ENCODE data around the gene RGR. TPM values are rescaled to one million over a fixed set of nuclear protein-coding genes. Genes with fewer than 3 reads are reported as not detected.

The RGR gene
- total RNA-seq, 4 donors from 2014 or later, result 1.1 to 2.6 TPM; not detected in 2

DNA sequence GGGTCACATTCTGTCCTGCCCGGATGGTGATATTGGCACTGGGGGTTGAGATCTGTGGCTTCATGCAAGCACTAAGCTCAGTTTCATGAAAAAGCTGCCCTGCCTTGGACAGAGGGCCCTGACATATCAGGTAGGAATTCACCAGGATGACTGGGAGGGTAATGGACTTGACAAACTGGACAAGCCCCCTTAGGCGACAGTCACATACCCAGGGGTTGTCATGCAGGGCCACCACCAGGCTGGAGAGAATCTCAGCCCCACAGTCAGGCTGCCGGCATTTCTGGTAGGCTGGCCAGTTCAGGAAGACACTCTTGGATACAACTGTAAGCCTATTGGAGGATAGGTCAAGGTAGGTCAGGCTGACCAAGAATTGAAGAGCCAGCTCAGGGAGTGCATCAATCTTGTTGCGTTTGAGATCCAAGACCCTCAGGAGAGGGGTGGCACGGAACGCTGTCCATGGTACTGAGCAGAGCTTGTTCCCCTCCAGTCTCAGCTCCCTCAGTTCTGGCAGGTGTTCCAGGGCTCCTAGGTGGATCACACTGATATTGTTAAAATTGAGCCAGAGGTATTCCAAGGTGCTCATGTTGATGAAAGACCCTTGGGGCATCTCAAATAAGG is 20.3 kb upstream of the RGR start:
- Histone ChIP-seq H3K27me3 (peaks cover 38% of the 10 kb centered on the region), H3K4me3 (no peak overlapping the region), H3K36me3 (no peaks in the 10 kb centered on the region), H3K4me1 (no peaks in the 10 kb centered on the region), H3K9me3 (no peaks in the 10 kb centered on the region), H3K27ac (no peak overlapping the region)
- ATAC-seq, result no peak
- no peak for TF ChIP-seq EP300 (IDR thresholded peaks at IDR 0.05)
- no peak for TF ChIP-seq POLR2A (IDR thresholded peaks at IDR 0.05)
- TF ChIP-seq, protein P1, sequence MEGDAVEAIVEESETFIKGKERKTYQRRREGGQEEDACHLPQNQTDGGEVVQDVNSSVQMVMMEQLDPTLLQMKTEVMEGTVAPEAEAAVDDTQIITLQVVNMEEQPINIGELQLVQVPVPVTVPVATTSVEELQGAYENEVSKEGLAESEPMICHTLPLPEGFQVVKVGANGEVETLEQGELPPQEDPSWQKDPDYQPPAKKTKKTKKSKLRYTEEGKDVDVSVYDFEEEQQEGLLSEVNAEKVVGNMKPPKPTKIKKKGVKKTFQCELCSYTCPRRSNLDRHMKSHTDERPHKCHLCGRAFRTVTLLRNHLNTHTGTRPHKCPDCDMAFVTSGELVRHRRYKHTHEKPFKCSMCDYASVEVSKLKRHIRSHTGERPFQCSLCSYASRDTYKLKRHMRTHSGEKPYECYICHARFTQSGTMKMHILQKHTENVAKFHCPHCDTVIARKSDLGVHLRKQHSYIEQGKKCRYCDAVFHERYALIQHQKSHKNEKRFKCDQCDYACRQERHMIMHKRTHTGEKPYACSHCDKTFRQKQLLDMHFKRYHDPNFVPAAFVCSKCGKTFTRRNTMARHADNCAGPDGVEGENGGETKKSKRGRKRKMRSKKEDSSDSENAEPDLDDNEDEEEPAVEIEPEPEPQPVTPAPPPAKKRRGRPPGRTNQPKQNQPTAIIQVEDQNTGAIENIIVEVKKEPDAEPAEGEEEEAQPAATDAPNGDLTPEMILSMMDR (IDR thresholded peaks at IDR 0.05), result no peak
- no peak for TF ChIP-seq POLR2AphosphoS5 (IDR thresholded peaks at IDR 0.05)
- 60 to 100% methylated on average over 1 of the region's 6 CpGs for WGBS, 2 donors (ENCODE audit: low coverage in 1 of 2)

DNA sequence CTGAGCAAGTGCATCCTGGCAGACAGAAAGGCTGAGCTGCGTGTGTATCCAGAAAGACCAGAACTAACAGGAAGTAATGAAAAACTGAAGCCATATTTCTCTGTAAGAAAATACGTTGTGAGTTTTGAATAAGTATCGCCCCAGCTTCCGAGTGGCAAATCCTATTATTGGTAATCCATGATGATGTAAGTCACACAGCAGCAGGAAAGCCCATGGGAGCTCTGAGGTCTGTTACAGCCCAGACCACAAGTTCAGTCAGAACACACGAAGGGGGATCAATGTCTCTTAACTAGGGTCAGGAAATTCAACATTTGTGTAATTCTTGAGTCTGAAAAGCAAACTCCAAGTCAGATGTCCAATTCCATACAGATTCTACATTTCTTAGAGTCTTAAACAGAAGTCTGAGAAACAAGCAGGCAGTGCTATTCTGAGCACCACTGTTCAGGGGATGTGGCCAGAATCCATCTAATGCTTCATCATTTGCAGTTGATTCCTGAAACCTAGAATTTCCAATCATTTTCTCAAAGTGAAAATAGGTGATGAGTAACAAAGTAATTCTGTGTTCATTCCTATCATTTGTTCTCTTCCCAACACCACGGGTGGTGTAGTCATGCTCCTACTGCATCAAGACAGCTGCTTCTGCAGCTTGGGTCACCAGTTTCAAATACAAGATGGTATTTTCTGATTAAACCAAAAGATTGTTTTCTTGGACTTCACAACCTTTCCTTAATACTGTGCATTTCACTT is 19.3 kb upstream of the RGR start, which contains the start of gene LRIT2:
LRIT2 (minus strand) TSS at position 118 of the 747 bp plus-strand sequence; CDS start at position 94, 24 bp downstream.
- no peak within 1 kb of the TSS for H3K4me3 ChIP-seq
- H3K36me3 ChIP-seq, result no peaks in the 10 kb centered on the region
- ATAC-seq, result no peak
- no peak within 1 kb of the TSS for H3K27ac ChIP-seq
- peaks cover 37% of the 10 kb centered on the region for H3K27me3 ChIP-seq
- H3K9me3 ChIP-seq, result no peaks in the 10 kb centered on the region
- H3K4me1 ChIP-seq, result no peaks in the 10 kb centered on the region
- 65 to 72% methylated on average over 5 of the region's 6 CpGs for WGBS, 2 donors (ENCODE audit: low coverage in 1 of 2)
- TF ChIP-seq, protein P1 (IDR thresholded peaks at IDR 0.05), result no peak
- TF ChIP-seq POLR2AphosphoS5 (IDR thresholded peaks at IDR 0.05) (no peak), POLR2A (IDR thresholded peaks at IDR 0.05) (no peak), EP300 (IDR thresholded peaks at IDR 0.05) (no peak)

DNA sequence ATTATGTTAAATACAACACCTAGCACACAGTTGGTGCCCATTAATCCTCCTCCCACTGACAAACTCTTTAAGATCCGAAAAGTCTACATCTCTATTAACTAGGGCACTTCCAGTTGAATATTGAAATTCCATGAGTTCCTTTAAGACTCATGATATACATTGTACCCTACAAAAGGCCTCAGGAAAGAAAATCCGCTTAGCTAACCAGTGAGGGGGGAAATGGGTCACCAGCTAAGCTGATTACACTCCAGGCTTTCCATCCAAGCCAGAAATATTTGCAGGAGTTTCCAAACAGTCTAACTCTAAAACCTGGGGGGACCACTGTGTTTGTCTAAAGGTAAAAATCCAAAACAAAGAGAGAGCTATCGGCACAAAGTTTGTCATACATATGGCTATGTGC is 18.2 kb upstream of the RGR start:
- H3K4me1 ChIP-seq, result no peaks in the 10 kb centered on the region
- H3K27ac ChIP-seq, result no peak overlapping the region
- ATAC-seq, result no peak
- H3K9me3 ChIP-seq, result no peaks in the 10 kb centered on the region
- H3K36me3 ChIP-seq, result no peaks in the 10 kb centered on the region
- no peak overlapping the region for H3K4me3 ChIP-seq
- peaks cover 37% of the 10 kb centered on the region for H3K27me3 ChIP-seq
- TF ChIP-seq POLR2A (IDR thresholded peaks at IDR 0.05) (no peak), POLR2AphosphoS5 (IDR thresholded peaks at IDR 0.05) (no peak), EP300 (IDR thresholded peaks at IDR 0.05) (no peak)
- TF ChIP-seq, protein P1 (IDR thresholded peaks at IDR 0.05), result no peak
- 71 to 80% methylated on average over 2 to 3 of the region's 3 CpGs for WGBS, 2 donors (ENCODE audit: low coverage in 1 of 2)

DNA sequence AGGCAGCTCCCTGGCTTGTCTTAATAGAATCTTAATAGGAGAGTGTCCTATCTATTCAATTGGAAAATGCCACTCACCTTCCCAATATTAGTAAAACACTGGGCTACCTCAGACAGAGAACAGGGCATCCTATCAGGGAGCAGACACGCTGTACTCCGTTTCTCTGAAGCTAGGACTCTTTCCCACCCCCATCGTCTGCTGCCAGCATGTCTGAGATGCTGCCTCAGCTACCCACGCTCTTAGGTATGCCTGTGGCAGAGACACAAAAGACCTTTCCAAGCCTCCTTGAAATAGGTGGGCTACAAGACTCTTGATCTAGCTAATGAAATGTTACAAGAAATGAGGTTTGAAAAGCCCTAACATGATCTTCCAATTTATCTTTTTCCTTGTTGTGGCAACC is 17.0 kb upstream of the RGR start:
- WGBS, 2 donors (ENCODE audit: low coverage in 1 of 2), result 50 to 81% methylated on average over 3 of the region's 4 CpGs
- TF ChIP-seq, protein P1 (IDR thresholded peaks at IDR 0.05), result no peak
- TF ChIP-seq POLR2A (IDR thresholded peaks at IDR 0.05) (no peak), EP300 (IDR thresholded peaks at IDR 0.05) (no peak), POLR2AphosphoS5 (IDR thresholded peaks at IDR 0.05) (no peak)
- H3K9me3 ChIP-seq, result no peaks in the 10 kb centered on the region
- H3K27ac ChIP-seq, result no peak overlapping the region
- H3K27me3 ChIP-seq, result peaks cover 34% of the 10 kb centered on the region
- no peaks in the 10 kb centered on the region for H3K4me1 ChIP-seq
- ATAC-seq, result no peak
- no peak overlapping the region for H3K4me3 ChIP-seq
- H3K36me3 ChIP-seq, result no peaks in the 10 kb centered on the region

DNA sequence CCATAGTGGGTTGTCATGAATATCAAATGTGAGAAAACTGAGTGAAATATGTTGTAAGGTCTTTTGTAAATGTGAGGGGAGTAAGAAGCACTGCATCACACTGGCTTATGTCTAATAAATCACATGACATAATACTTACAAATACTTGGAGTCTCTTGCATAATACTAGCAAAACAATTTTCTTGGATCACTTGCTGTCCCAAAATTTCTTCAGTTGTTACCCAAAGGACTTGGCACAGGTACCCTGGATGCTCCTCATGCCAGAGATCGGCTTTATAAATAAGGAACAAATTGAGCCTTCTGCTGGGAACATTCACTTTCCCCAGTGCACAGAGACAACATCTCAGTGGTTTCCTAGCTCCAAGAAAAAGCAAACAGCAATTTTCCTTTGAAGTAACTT is 14.5 kb upstream of the RGR start:
- peak; percentile 73 for ATAC-seq
- no peak overlapping the region for H3K27ac ChIP-seq
- H3K4me3 ChIP-seq, result no peak overlapping the region
- 33 to 57% methylated on average over 1 of the region's 1 CpG for WGBS, 2 donors (ENCODE audit: low coverage in 1 of 2)
- TF ChIP-seq, protein P1 (IDR thresholded peaks at IDR 0.05), result no peak
- TF ChIP-seq EP300 (IDR thresholded peaks at IDR 0.05), result no peak
- TF ChIP-seq POLR2A (IDR thresholded peaks at IDR 0.05), result no peak
- TF ChIP-seq POLR2AphosphoS5 (IDR thresholded peaks at IDR 0.05), result peak; percentile 32
- H3K9me3 ChIP-seq, result no peaks in the 10 kb centered on the region
- H3K27me3 ChIP-seq, result peaks cover 17% of the 10 kb centered on the region
- H3K36me3 ChIP-seq, result no peaks in the 10 kb centered on the region
- no peaks in the 10 kb centered on the region for H3K4me1 ChIP-seq

All from gastroesophageal sphincter (tissue), 4 donors.